HG02642 (cell line): Measurements from ENCODE around the gene HRC.
"Not testable (repeated sequence)": the region's sequence is repeated elsewhere in the genome, so short reads cannot be mapped to it uniquely, and the experiment has no call there.

Experiments used
- ATAC-seq: cut with Tn5 transposase; IDR thresholded peaks from one replicate; pipeline ENCODE4 v1.9.1; 2021; ENCODE audit warnings: mild to moderate bottlenecking; ENCODE audit not compliant: unreplicated experiment, poor library complexity

The HRC gene

DNA sequence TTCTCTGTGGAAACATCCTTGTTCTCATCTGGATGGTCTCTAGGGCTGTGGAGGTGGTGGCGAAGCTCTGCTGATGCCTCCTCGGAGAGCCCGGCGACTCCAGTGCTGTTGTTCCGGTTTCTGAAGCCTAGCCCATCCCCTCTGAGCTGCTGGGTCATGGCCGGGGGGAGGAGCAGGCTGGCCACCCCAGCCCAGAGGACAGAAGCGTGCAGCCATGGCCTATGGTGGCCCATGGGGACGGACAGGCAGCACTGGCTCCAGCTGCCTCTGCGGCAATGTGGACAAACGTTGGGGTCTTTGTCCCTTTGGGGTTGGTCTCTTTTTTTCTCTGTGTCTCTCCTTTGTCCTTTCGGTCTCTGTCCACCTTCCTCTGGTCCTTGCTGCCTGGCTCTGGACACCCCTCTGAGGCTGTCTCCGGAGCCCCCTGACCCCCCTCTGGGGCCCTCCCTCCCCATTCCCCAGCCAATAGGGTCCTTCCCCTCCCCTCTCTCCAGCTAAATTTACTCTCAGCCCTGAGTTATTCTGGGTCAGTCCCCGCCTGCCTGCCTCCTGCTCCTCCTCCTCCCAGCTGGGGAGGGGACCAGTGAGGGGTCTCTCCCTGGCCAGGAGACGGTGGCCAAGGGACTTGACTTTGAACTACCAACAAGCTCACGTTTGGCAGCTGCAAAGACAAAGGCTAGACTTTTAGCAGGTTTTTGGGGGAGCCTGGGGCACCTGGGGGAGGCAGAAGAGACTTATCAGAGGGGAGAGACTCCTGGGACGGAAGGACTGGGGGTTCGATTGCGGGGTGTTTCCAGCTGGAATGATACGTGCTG is at the start of gene HRC:
HRC (minus strand) TSS at position 392 of the 815 bp plus-strand sequence; CDS start at position 233, 159 bp downstream.
- ATAC-seq = no peak

- ATAC-seq = no peak
Measured at GRCh38 chr19:49201042-49201441, 45.8 kb upstream of the HRC start.

DNA sequence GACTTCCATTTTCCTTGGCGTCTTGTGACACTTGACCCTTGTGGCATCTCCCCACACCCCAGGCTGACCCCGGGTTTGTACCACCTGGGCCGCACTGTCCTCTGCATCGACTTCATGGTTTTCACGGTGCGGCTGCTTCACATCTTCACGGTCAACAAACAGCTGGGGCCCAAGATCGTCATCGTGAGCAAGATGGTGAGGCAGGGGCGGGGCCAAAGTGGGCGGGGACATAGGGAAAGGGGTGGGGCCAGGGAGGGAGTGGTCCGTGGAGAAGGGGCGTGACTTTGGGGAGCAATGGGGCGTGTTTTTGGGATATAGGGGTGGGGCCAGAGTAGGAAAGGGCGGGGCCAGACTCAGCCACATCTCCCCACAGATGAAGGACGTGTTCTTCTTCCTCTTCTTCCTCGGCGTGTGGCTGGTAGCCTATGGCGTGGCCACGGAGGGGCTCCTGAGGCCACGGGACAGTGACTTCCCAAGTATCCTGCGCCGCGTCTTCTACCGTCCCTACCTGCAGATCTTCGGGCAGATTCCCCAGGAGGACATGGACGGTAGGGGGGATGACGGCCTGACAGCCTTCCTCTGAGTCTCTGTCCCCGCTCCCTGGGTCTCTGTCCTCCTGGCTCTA is 45.2 kb upstream of the HRC start:
- no peak for ATAC-seq

GRCh38 chr19:49196527-49197240 is 41.5 kb upstream of the HRC start:
- no peak for ATAC-seq

DNA sequence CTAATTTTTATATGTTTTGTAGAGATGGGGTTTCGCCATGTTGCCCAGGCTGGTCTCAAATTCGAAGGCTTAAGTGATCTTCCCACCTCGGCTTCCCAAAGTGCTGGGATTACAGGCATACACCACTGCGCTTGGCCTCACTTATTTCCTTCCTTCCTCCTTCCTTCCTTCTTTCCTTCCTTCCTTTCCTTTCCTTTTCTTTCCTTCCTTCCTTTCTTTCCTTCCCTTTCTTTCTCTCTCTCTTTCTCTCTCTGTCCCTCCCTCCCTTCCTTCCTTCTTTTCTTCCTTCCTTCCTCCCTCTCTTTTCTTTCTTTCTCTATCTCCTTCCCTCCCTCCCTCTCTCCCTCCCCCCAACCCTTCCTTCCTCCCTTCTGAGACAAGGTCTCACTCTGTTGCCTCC is 39.2 kb upstream of the HRC start:
- no peak for ATAC-seq

DNA sequence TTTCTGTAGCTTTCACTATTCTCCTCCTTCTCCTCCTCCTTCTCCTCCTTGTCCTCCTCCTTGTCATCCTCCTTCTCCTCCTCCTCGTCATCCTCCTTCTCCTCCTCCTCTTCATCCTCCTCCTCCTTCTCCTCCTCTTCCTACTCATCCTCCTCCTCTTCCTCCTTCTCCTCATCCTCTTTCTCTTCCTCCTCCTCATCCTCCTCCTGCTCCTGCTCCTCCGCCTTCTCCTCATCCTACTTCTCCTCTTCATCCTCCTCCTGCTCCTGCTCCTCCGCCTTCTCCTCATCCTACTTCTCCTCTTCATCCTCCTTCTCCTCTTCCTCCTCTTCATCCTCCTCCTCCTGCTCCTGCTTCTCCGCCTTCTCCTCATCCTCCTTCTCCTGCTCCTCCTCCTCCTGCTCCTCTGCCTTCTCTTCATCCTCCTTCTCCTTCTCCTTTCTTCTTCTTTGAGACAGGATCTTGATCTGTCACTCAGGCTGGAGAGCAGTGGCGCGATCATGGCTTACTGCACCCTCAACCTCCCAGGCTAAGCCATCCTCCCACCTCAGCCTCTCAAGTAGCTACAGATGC is 38.7 kb upstream of the HRC start:
- ATAC-seq = no peak

- no peak for ATAC-seq
Measured at GRCh38 chr19:49190781-49191180, 35.6 kb upstream of the HRC start.

DNA sequence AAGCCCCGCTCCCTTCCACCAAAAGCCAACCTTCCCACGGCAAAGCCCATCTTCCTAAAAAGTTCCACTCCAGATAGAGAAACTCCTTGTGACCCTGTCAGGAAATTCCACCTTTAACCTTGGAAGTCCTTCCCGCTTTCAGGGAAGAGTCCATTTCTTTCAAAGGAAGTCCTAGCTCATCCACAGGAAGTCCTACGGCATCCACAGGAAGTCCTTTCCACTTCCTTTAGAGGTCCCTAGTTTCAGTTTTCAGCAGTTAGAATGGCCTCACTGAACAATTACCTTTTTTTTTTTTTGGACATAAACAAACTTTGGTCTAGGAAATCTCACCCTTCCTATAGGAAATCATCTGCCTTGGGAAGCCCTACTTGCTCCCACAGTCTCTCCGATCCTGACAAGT is 34.1 kb upstream of the HRC start:
- ATAC-seq = no peak

- ATAC-seq = no peak
Measured at GRCh38 chr19:49188626-49189200, 33.5 kb upstream of the HRC start.

DNA sequence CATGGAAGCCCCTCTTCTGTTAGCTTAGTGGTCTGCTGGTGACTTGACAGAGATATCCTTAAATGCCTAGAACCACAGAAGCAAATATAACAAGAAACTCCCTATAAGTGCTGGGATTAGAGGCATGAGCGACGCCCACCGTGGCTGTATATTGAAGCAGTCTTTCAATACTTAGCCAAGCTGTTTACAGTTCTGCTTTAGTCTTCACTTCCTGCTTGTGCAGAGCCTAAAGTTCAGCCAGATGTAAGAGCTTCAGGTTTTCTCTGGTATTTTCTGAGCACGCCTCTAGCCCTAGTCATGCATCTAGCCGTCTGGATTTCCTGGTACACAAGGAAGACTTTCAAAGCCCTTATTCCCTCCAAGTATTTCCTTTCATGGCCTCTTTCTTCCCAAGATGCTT is 30.9 kb upstream of the HRC start:
- no peak for ATAC-seq

GRCh38 chr19:49182848-49183375 is 27.7 kb upstream of the HRC start:
- no peak for ATAC-seq

DNA sequence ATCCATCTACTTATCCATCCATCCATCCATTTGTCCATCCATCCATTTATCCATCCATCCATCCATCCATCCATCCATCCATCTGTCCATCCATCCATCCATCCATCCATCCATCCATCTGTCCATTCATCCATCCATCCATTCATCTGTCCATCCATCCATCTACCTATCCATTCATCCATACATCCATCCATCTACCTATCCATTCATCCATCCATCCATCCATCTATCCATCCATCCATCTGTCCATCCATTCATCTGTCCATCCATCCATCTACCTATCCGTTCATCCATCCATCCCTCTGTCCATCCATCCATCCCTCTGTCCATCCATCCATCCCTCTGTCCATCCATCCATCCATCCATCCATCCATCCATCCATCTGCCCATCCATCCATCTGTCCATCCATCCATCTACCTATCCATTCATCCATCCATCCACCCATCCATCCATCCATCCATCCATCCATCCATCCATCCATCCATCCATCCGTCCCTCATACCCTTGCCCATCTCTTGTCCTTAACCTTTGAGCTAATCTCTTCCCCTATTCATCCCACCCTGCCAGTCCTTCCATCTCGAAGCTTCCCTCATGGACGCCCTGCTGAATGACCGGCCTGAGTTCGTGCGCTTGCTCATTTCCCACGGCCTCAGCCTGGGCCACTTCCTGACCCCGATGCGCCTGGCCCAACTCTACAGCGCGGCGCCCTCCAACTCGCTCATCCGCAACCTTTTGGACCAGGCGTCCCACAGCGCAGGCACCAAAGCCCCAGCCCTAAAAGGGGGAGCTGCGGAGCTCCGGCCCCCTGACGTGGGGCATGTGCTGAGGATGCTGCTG is 27.0 kb upstream of the HRC start:
- ATAC-seq = not testable (repeated sequence)

DNA sequence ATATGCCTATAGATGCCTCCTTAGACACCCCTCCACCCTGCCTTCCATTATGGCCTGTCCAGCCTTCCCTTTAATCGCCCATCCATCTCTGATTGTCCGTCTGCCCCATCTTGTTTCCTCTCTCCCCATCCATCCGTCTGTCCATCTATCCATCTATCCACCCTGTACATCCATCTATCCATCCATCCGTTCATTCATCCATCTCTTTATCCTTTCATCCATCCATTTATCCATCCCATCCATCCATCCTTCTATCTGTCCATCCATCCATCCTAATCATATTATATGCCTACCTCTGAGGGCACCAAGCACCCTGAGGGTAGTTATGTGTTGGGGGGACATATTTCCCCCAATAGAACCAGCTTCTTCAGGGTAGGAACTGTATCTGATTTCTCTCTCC is 25.5 kb upstream of the HRC start:
- no peak for ATAC-seq

- ATAC-seq = no peak
Measured at GRCh38 chr19:49173198-49173597, 18.0 kb upstream of the HRC start.

DNA sequence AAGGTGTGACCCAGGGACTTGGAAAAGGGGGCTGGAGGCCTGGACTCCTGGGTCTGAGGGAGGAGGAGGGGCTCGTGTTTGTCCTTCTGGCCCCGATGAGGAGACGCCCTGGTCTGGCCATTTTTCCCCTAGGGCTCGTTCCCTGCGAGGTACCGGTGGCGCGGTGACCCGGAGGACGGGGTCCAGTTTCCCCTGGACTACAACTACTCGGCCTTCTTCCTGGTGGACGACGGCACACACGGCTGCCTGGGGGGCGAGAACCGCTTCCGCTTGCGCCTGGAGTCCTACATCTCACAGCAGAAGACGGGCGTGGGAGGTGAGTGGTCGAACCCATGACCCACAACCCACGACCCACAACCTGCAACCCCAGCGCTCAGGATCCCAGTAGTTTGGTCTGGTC is 13.2 kb upstream of the HRC start:
- ATAC-seq = no peak

GRCh38 chr19:49167857-49168409 is 12.7 kb upstream of the HRC start:
- ATAC-seq = no peak

GRCh38 chr19:49165865-49166301 is 10.7 kb upstream of the HRC start:
- ATAC-seq = no peak

- ATAC-seq = no peak
Measured at GRCh38 chr19:49165111-49165750, 10.0 kb upstream of the HRC start.

DNA sequence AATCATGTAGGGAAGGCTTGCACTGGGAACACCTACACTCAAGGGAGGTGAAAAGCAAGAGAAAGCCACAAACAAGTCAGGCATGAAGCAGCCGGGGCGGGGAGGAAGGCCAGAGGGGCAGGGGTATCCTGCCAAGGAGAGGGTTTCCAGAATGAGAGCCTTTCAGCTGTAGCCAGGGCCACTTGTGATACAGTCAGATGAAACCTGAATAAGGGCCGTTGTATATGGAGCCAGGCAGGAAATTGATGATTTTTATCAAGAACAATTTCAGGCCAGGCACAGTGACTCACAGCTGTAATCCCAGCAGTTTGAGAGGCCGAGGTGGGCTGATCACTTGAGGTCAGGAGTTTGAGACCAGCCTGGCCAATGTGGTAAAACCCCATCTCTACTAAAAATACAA is 6.8 kb upstream of the HRC start:
- ATAC-seq = no peak
